ENCODE data around the gene CNPY1.
A peak's percentile ranks its signal among the peaks of the same experiment; 100 is the strongest.

GRCh38 chr7:155524018-155524556 is 22.3 kb downstream of the CNPY1 start:
- TF ChIP-seq CTCF (IDR thresholded peaks at IDR 0.05; ENCODE audit: low read length): peak; percentile 15; the same call in 1 of the 2 replicates
- TF ChIP-seq EZH2 (IDR thresholded peaks at IDR 0.05; ENCODE audit: borderline replicate concordance, low read length): no peak

Data from OCI-LY1 (cell line).